Measurements from ENCODE around the gene MYRIP.
A peak's percentile ranks its signal among the peaks of the same experiment; 100 is the strongest.

Gene MYRIP

DNA sequence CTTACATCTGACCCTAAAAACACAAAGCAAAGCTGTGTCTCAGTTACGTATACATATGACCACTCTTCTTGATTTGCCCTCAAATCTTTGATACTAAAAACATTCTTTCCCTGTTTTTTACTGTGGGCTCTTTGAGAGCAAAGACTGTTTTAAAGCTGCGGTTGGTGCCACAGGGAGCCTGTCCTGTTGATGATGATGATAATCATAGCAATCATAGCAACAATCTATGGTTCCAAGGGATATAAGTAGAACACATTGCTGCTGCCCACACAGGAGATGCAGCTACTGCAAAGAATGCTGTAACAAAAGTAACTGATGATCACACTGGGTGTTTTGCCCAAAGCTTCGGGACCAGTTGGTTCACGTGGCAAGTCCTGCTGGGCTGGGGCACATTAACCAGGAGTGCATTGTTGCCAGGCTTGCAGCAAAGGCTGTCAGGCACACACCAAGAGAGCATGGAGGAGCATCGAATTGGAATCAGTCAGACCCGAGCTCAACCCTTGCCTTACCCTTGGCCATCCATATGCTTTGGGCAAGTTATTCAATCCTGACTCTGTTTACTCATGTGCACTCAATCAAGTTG lies 368.7 kb downstream of the MYRIP start:
- ChIA-PET CTCF (interaction anchor here (0.6 to 1.5 kb wide), 5 partner anchors 12 to 473 kb away, joined by 3 to 5 read pairs (median 3); no protein-coding TSS in a partner anchor), POLR2A (no interaction called here)
- no peak for TF ChIP-seq L3MBTL2 (conservative IDR thresholded peaks at IDR 0.05)
- TF ChIP-seq FOXK2 (IDR thresholded peaks at IDR 0.05) = no peak
- no peak for TF ChIP-seq SP1 (IDR thresholded peaks at IDR 0.05)
- no peak for TF ChIP-seq NFRKB (IDR thresholded peaks at IDR 0.05)
- no peak for TF ChIP-seq SUZ12 (IDR thresholded peaks at IDR 0.05)
- TF ChIP-seq BHLHE40 (IDR thresholded peaks at IDR 0.05; ENCODE audit: borderline replicate concordance) = no peak
- no peak for TF ChIP-seq FOXA1 (IDR thresholded peaks at IDR 0.05)
- no peak for TF ChIP-seq LEF1 (IDR thresholded peaks at IDR 0.05; ENCODE audit: borderline replicate concordance)
- no peak for DNase-seq (ENCODE audit: extremely low spot score)

- ChIA-PET CTCF (interaction anchor here (0.6 to 1.5 kb wide), 7 partner anchors 8 to 474 kb away, joined by 3 to 5 read pairs (median 4); no protein-coding TSS in a partner anchor), POLR2A (no interaction called here)
- no peak for TF ChIP-seq FOXM1 (IDR thresholded peaks at IDR 0.05; ENCODE audit: borderline replicate concordance)
- no peak for TF ChIP-seq SUZ12 (IDR thresholded peaks at IDR 0.05)
- no peak for TF ChIP-seq ZNF384 (IDR thresholded peaks at IDR 0.05)
- TF ChIP-seq FOXA1 (IDR thresholded peaks at IDR 0.05) = no peak
- no peak for TF ChIP-seq CTBP1 (IDR thresholded peaks at IDR 0.05; ENCODE audit: borderline replicate concordance)
- no peak for TF ChIP-seq L3MBTL2 (conservative IDR thresholded peaks at IDR 0.05)
- TF ChIP-seq HDGF (IDR thresholded peaks at IDR 0.05; ENCODE audit: borderline replicate concordance) = no peak
- no peak for TF ChIP-seq ELF4 (IDR thresholded peaks at IDR 0.05)
- TF ChIP-seq BHLHE40 (IDR thresholded peaks at IDR 0.05; ENCODE audit: borderline replicate concordance) = no peak
- no peak for TF ChIP-seq NFRKB (IDR thresholded peaks at IDR 0.05)
- no peak for TF ChIP-seq LEF1 (IDR thresholded peaks at IDR 0.05; ENCODE audit: borderline replicate concordance)
- no peak for TF ChIP-seq PKNOX1 (IDR thresholded peaks at IDR 0.05)
- TF ChIP-seq FOXK2 (IDR thresholded peaks at IDR 0.05) = no peak
- TF ChIP-seq TARDBP (IDR thresholded peaks at IDR 0.05) = no peak
- TF ChIP-seq SP1 (IDR thresholded peaks at IDR 0.05) = no peak
- no peak for TF ChIP-seq ARNT (IDR thresholded peaks at IDR 0.05)
- peak; percentile 61 for DNase-seq (ENCODE audit: extremely low spot score)
Measured at GRCh38 chr3:40179016-40179415, 369.6 kb downstream of the MYRIP start.

DNA sequence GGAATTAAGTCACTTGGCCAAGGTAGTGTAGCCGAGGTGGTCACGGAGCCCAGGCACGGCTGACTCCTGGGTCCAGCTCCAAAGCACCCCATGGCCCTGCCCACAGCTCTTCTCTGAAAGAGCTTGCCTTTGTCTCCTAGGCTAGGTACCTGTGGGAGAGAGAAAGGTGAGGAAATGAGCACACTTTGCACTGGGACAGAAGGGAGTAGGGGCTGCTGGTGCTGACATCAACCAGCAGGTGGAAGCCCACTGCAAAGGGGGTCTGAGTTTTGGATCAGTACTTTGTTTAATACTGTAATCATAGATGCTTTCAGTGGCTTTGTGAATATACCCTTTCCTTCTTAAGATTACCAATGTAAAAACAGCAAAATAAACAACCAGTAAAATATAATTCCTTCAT lies 371.8 kb downstream of the MYRIP start:
- no peak for TF ChIP-seq SUZ12 (IDR thresholded peaks at IDR 0.05)
- TF ChIP-seq ZNF384 (IDR thresholded peaks at IDR 0.05) = no peak
- no peak for TF ChIP-seq ELF4 (IDR thresholded peaks at IDR 0.05)
- no peak for TF ChIP-seq CTBP1 (IDR thresholded peaks at IDR 0.05; ENCODE audit: borderline replicate concordance)
- no peak for TF ChIP-seq BHLHE40 (IDR thresholded peaks at IDR 0.05; ENCODE audit: borderline replicate concordance)
- TF ChIP-seq PKNOX1 (IDR thresholded peaks at IDR 0.05) = no peak
- no peak for TF ChIP-seq HDGF (IDR thresholded peaks at IDR 0.05; ENCODE audit: borderline replicate concordance)
- CTCF ChIA-PET = interaction anchor here (0.6 to 1.1 kb wide), 3 partner anchors 10 to 399 kb away, joined by 3 to 4 read pairs (median 3); no protein-coding TSS in a partner anchor
- POLR2A ChIA-PET = no interaction called here
- no peak for DNase-seq (ENCODE audit: extremely low spot score)

- CTCF ChIA-PET = no interaction called here
- POLR2A ChIA-PET = interaction anchor here (0.9 kb wide), 1 partner anchor 123 kb away, joined by 3 read pairs; no protein-coding TSS in a partner anchor
- no peak for TF ChIP-seq L3MBTL2 (conservative IDR thresholded peaks at IDR 0.05)
- TF ChIP-seq SP1 (IDR thresholded peaks at IDR 0.05) = no peak
- TF ChIP-seq NFRKB (IDR thresholded peaks at IDR 0.05) = no peak
- no peak for TF ChIP-seq FOXK2 (IDR thresholded peaks at IDR 0.05)
- no peak for TF ChIP-seq ELF4 (IDR thresholded peaks at IDR 0.05)
- TF ChIP-seq FOXM1 (IDR thresholded peaks at IDR 0.05; ENCODE audit: borderline replicate concordance) = no peak
- no peak for TF ChIP-seq ARNT (IDR thresholded peaks at IDR 0.05)
- TF ChIP-seq ZNF384 (IDR thresholded peaks at IDR 0.05) = no peak
- no peak for TF ChIP-seq LEF1 (IDR thresholded peaks at IDR 0.05; ENCODE audit: borderline replicate concordance)
- TF ChIP-seq SUZ12 (IDR thresholded peaks at IDR 0.05) = no peak
- no peak for TF ChIP-seq HDGF (IDR thresholded peaks at IDR 0.05; ENCODE audit: borderline replicate concordance)
- TF ChIP-seq FOXA1 (IDR thresholded peaks at IDR 0.05) = no peak
- no peak for TF ChIP-seq PKNOX1 (IDR thresholded peaks at IDR 0.05)
- no peak for TF ChIP-seq BHLHE40 (IDR thresholded peaks at IDR 0.05; ENCODE audit: borderline replicate concordance)
- TF ChIP-seq CTBP1 (IDR thresholded peaks at IDR 0.05; ENCODE audit: borderline replicate concordance) = no peak
- no peak for TF ChIP-seq TARDBP (IDR thresholded peaks at IDR 0.05)
- DNase-seq (ENCODE audit: extremely low spot score) = no peak
Measured at GRCh38 chr3:40185029-40185695, 375.8 kb downstream of the MYRIP start.

GRCh38 chr3:40186508-40186907 lies 377.1 kb downstream of the MYRIP start:
- DNase-seq (ENCODE audit: extremely low spot score) = no peak
- ChIA-PET CTCF (interaction anchor here (0.9 kb wide), 1 partner anchor 7 kb away, joined by 4 read pairs; no protein-coding TSS in a partner anchor), POLR2A (interaction anchor here (0.9 kb wide), 1 partner anchor 122 kb away, joined by 3 read pairs; no protein-coding TSS in a partner anchor)
- TF ChIP-seq PKNOX1 (IDR thresholded peaks at IDR 0.05) (no peak), TARDBP (IDR thresholded peaks at IDR 0.05) (no peak), ELF4 (IDR thresholded peaks at IDR 0.05) (no peak), SP1 (IDR thresholded peaks at IDR 0.05) (no peak), FOXK2 (IDR thresholded peaks at IDR 0.05) (no peak), BHLHE40 (IDR thresholded peaks at IDR 0.05; ENCODE audit: borderline replicate concordance) (no peak), CTBP1 (IDR thresholded peaks at IDR 0.05; ENCODE audit: borderline replicate concordance) (no peak), FOXA1 (IDR thresholded peaks at IDR 0.05) (no peak), LEF1 (IDR thresholded peaks at IDR 0.05; ENCODE audit: borderline replicate concordance) (no peak), L3MBTL2 (conservative IDR thresholded peaks at IDR 0.05) (no peak), ARNT (IDR thresholded peaks at IDR 0.05) (no peak), NFRKB (IDR thresholded peaks at IDR 0.05) (no peak), SUZ12 (IDR thresholded peaks at IDR 0.05) (no peak), HDGF (IDR thresholded peaks at IDR 0.05; ENCODE audit: borderline replicate concordance) (no peak), ZNF384 (IDR thresholded peaks at IDR 0.05) (no peak), FOXM1 (IDR thresholded peaks at IDR 0.05; ENCODE audit: borderline replicate concordance) (no peak)
